GM19324 (cell line): ENCODE data around the gene CSMD2.
"Not testable (repeated sequence)": the region's sequence is repeated elsewhere in the genome, so short reads cannot be mapped to it uniquely, and the experiment has no call there.

Experiments used
- ATAC-seq: cut with Tn5 transposase; IDR thresholded peaks from one replicate; pipeline ENCODE4 v1.9.1; 2021; ENCODE audit warnings: mild to moderate bottlenecking, moderate library complexity; ENCODE audit not compliant: unreplicated experiment, low FRiP score

The CSMD2 gene

DNA sequence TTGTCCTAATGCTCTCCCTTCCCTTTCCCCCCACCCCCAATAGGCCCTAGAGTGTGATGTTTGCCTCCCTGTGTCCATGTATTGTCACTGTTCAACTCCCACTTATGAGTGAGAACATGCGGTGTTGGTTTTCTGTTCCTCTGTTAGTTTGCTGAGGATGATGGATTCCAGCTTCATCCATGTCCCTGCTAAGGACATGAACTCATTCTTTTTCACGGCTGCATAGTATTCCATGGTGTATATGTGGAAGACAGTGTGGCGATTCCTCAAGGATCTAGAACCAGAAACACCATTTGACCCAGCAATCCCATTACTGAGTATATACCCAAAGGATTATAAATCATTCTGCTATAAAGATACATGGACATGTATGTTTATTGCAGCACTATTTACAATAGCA lies 148.7 kb downstream of the CSMD2 start:
- not testable (repeated sequence) for ATAC-seq

GRCh38 chr1:34013958-34014737 lies 150.9 kb downstream of the CSMD2 start:
- ATAC-seq, result no peak

DNA sequence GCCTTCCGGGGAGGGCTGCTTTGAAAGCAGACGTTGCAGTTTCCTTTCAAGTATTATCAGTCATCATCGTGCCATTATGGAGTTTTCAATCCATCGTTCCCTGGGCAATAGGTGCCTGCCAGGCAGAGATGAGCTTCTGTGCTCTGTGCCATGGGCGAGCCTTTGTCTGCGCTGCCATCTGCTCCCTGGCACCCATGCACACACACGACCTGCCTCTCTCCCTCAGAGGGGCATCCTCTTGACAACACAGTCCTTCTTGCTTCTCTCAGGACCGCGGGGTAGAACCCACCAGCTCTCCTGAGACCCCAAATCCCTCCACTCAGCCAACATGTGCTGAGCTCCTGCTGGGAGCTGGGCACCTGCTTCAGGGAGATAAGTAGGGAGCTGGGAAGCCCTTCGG lies 151.9 kb downstream of the CSMD2 start:
- no peak for ATAC-seq

DNA sequence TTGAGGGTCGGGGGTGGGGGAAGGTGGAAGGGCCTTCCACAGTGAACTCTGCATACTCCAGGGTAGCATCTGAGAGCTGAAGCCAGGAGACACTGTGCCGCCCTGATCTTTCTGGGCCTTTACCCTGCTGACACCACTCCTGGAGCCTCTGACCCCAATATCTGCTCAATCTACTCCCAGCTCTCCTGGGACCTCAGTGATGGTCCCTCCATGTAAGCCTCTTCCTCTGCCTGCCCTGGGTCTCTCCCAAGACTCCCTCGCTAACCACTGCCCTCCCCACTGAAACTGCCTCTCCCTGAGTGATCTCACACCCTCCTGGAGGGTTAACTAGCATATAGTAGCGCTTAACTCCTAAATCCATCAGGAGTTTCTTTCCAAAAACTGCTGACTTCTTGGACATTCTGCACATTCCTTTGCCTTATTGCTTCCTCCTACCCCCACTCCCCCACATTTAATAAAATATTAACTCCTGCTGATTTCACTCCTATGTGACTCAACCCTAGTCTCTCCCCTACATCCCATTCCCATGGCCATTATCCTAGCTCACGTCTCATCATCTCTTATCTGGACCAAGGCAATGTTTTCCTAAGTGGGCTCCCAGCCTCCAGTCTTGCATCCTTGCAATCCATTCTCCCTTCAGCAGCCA lies 155.6 kb downstream of the CSMD2 start:
- no peak for ATAC-seq

- ATAC-seq, result no peak
Observed at GRCh38 chr1:34007760-34008159, 157.3 kb downstream of the CSMD2 start.

DNA sequence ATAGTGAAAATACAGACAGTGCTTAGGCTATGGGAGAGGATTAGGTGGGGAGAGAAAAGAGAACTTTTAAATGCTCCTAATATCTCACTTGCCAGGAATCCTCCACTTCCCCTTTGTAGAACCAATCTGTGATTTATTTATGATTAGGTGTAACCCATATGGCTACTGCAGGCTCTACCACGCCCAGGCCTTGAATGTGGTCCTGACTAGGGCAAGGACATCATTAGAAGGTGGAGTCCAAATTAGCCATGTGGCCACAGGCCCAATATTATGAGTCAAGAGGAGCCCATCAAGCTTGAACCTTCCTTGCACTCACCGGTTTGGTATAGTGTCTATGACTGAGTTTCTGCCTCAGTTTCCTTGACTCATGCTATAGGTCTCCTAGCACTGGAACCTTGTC lies 159.7 kb downstream of the CSMD2 start:
- ATAC-seq, result no peak

GRCh38 chr1:34002810-34003209 lies 162.2 kb downstream of the CSMD2 start:
- ATAC-seq, result no peak

- ATAC-seq, result no peak
Observed at GRCh38 chr1:33997127-33998036, 167.6 kb downstream of the CSMD2 start.

DNA sequence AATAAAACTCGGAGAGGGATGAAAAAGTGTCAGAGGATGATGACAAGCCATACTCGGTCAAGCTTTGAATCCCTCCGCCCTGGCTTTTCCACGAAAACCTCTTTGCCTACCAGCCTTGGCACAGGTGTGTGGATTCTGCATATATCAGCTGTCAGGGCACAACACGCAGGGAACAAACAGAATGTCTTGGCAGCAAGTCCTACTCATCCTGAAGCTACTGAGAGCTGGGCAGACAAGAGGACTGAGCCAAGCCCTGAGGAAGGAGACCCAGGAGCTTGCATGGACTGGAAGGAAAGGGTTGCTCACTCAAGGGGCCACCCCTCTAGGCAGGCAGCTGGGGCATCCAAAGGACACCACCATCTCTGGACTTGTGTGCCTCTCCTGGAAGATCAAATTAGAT lies 168.7 kb downstream of the CSMD2 start:
- ATAC-seq, result no peak

GRCh38 chr1:33993301-33993700 lies 171.7 kb downstream of the CSMD2 start:
- ATAC-seq, result no peak

DNA sequence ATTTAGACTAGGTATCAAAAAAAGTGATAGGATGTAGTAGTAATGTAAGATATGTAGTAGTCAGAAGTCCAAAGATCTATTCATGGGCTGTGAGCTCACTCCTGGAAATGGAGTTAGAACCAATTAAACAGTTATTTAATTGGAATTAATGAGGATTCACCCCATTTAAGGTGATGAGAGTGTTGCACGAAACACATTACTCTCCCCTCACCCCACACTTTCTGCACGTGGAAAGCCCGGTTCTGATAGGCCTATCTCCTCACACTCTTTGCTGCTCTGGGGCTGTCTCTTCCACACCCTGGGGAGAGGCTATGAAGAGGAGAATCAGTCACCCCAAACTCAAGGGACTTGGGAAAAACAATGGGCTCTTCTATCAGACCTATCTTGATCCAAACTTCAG lies 174.7 kb downstream of the CSMD2 start:
- ATAC-seq, result no peak

DNA sequence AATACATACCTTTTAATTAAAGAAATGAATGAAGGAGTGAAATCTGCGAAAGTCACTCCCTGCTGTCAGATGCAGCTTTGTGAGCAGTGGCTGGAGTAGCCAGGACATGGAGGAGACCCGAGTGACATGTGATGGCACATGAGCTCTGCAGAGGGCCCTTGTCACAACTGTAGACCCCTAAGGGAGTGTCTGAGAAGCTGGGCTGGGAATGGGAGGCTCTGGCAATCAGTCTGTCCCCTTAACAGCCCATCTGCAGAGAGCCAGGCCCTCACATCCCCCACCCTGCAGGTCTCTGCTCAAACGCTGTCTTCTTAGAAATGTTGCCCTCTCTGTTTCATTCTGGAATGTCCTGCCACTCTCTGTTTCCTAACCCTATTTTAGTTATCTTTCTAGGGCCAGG lies 176.9 kb downstream of the CSMD2 start:
- no peak for ATAC-seq

GRCh38 chr1:33986390-33987095 lies 178.5 kb downstream of the CSMD2 start:
- ATAC-seq, result no peak

- no peak for ATAC-seq
Observed at GRCh38 chr1:33985656-33986055, 179.4 kb downstream of the CSMD2 start.

DNA sequence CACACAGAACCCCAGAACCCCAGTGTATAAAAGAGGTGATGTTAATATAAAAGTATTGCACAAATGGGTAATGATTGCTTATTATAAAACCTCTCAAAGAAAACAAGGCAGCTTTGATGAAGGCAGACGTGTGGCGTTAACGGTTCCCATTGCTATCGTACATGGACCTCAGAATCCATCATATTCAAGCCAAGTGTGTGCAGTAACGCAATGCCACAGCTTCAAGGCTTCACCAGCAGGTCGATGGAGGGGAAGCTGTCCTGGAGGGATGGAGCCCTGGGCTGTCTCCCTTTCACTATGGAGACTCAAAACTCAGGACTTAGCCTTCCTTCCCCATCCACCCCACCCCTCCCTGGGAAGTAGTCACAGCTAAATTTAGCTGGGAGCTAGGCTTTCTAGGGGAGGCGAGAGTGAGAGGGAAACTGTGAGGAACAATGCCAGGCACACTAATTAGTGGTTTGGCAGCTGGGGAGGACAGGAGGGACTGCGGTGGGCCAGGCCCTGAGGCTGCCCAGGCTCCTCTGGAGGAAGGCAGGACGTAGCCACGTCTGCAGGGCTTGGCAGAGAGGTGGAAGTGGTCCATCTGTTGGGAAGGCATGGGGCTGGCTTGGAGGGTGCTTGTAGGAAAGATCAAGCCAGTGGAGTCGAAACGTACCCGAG lies 180.0 kb downstream of the CSMD2 start:
- ATAC-seq, result no peak

- no peak for ATAC-seq
Observed at GRCh38 chr1:33982419-33982818, 182.6 kb downstream of the CSMD2 start.

- no peak for ATAC-seq
Observed at GRCh38 chr1:33979341-33979740, 185.7 kb downstream of the CSMD2 start.

- ATAC-seq, result no peak
Observed at GRCh38 chr1:33975961-33976360, 189.1 kb downstream of the CSMD2 start.

DNA sequence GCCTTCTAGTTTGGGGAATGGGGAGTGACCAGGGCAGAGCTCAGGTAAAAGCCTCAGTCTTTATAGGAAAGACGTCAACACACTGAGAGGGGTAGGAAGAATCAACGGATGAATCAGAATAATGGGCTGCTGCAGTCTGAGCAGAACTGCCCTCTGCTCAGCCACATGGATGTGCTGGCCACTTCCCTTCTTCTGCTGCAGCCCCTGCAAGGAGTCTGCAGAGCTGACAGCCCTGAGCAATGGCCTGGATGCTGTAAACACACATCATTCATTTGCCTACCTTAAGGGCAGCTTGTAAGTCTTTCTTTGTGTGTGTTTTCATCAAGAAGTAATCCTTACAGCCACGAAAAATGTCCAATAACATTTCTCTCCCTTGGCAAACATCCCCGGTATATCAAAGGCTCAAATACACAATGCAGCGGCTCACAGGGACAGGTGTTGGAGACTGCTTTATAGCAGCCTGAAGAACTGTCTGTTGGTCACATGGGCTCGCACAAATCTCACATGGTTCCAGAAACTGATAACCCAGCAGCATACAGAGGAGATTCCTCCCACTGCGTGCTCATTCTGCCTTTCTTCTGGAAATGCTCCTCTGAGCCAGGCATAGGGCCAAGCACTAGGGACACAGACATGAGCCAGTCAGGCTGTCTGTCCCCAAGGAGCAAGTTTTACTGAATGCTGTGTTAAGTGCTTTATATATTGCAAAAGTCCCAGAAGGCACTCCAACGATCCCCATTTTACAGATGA lies 191.1 kb downstream of the CSMD2 start:
- ATAC-seq, result no peak
